K562 (cell line): ENCODE measurements around the gene ELOVL1. TPM values are rescaled to one million over a fixed set of nuclear protein-coding genes. Genes with fewer than 3 reads are reported as not detected.

Experiments used
- ARID1B ChIP-seq: fragments of 450-650 bp; IDR thresholded peaks from 2 replicates; pipeline ENCODE4 v1.6.1; 2016; ENCODE audit warnings: antibody characterized with exemption, mild to moderate bottlenecking, inconsistent platforms
- BRD9 ChIP-seq: fragments of 450-650 bp; IDR thresholded peaks from 2 replicates; pipeline ENCODE4 v1.6.1; 2018; ENCODE audit warnings: low read depth; ENCODE audit not compliant: partially characterized antibody
- CBFA2T2 ChIP-seq: fragments of 450-650 bp; conservative IDR thresholded peaks from 2 replicates; pipeline ENCODE4 v1.6.1; 2017; ENCODE audit warnings: mild to moderate bottlenecking
- DPF2 ChIP-seq: fragments of 450-650 bp; IDR thresholded peaks from 2 replicates; pipeline ENCODE4 v1.6.1; 2016
- EHMT2 ChIP-seq: fragments of 450-650 bp; IDR thresholded peaks from 2 replicates; pipeline ENCODE4 v1.6.1; 2018; ENCODE audit warnings: antibody characterized with exemption
- ETS1 ChIP-seq: conservative IDR thresholded peaks from 2 replicates; pipeline ENCODE4 v1.6.1; 2011; ENCODE audit warnings: low read depth, mild to moderate bottlenecking, low read length; ENCODE audit not compliant: control insufficient read depth
- FOS ChIP-seq: IDR thresholded peaks from 3 replicates; pipeline ENCODE4 v1.6.1; 2011; ENCODE audit not compliant: insufficient read length; ENCODE audit errors: extremely low read depth
- GATA2 ChIP-seq: sonication (generic); formaldehyde crosslinking; IDR thresholded peaks from 2 replicates; pipeline ENCODE4 v1.4.0; 2020; ENCODE audit warnings: mild to moderate bottlenecking, missing genetic modification reagents
- JUN ChIP-seq, 2 experiments: sonication (generic) in 1 of 2; formaldehyde crosslinking in 1 of 2; IDR thresholded peaks; 2 replicates each; pipeline versions ENCODE4 v1.6.1 to v1.8.0; 2012 to 2022; ENCODE audit warnings: borderline replicate concordance in 2 of 2, mild to moderate bottlenecking in 2 of 2, improper control_type of control experiment in 1 of 2, low read depth in 1 of 2, low read length in 1 of 2, missing genetic modification reagents in 1 of 2
- JUND ChIP-seq, 2 experiments: IDR thresholded peaks; 2 replicates in 1 of 2; 3 replicates in 1 of 2; pipeline ENCODE4 v1.6.1; 2011; ENCODE audit warnings: borderline replicate concordance in 2 of 2, low read depth in 2 of 2, low read length in 2 of 2, improper control_type of control experiment in 1 of 2, missing biosample characterization in 1 of 2, missing genetic modification characterization in 1 of 2, missing genetic modification reagents in 1 of 2
- MBD2 ChIP-seq: sonication (generic); IDR thresholded peaks from 2 replicates; pipeline ENCODE4 v1.6.1; 2016; ENCODE audit warnings: low read depth, borderline replicate concordance
- MEF2A ChIP-seq: IDR thresholded peaks from 2 replicates; pipeline ENCODE4 v1.6.1; 2011; ENCODE audit warnings: low read depth, mild to moderate bottlenecking, low read length, moderate library complexity; ENCODE audit not compliant: control insufficient read depth
- MTA2 ChIP-seq: fragments of 450-650 bp; IDR thresholded peaks from 2 replicates; pipeline ENCODE4 v1.6.1; 2016; ENCODE audit warnings: low read depth
- NR2F6 ChIP-seq: fragments of 450-650 bp; formaldehyde crosslinking; IDR thresholded peaks from 2 replicates; pipeline ENCODE4 v1.4.0; 2020; ENCODE audit warnings: mild to moderate bottlenecking
- POLR2AphosphoS5 ChIP-seq: IDR thresholded peaks from 2 replicates; pipeline ENCODE4 v1.6.1; 2011; ENCODE audit warnings: mild to moderate bottlenecking, low read depth, low read length, moderate library complexity; ENCODE audit not compliant: control insufficient read depth, insufficient read depth
- PTBP1 ChIP-seq: fragments of 200-400 bp; formaldehyde crosslinking; IDR thresholded peaks from 2 replicates; pipeline ENCODE4 v1.6.1; 2017; ENCODE audit warnings: low read depth, low read length
- PTRF ChIP-seq: fragments of 450-650 bp; IDR thresholded peaks from 2 replicates; pipeline ENCODE4 v1.6.1; 2016; ENCODE audit warnings: mild to moderate bottlenecking, missing genetic modification characterization, missing compliant biosample characterization
- RCOR1 ChIP-seq, 2 experiments: IDR thresholded peaks; 2 replicates each; pipeline ENCODE4 v1.6.1; 2012; ENCODE audit warnings: low read depth in 2 of 2, low read length in 2 of 2, borderline replicate concordance in 1 of 2, improper control_type of control experiment in 1 of 2
- TARDBP ChIP-seq: fragments of 450-650 bp; IDR thresholded peaks from 2 replicates; pipeline ENCODE4 v1.6.1; 2016
- TEAD4 ChIP-seq, 2 experiments: sonication (generic) in 1 of 2; formaldehyde crosslinking in 1 of 2; IDR thresholded peaks; 2 replicates each; pipeline versions ENCODE4 v1.6.1 to v1.8.0; 2012 to 2022; ENCODE audit warnings: borderline replicate concordance in 1 of 2, inconsistent platforms in 1 of 2, low read length in 1 of 2, mild to moderate bottlenecking in 1 of 2, missing genetic modification reagents in 1 of 2
- TFE3 ChIP-seq: fragments of 450-650 bp; formaldehyde crosslinking; IDR thresholded peaks from 2 replicates; pipeline ENCODE4 v1.4.0; 2020; ENCODE audit warnings: mild to moderate bottlenecking, mixed read lengths
- VEZF1 ChIP-seq: fragments of 200-800 bp; sonication (Bioruptor generic); IDR thresholded peaks from 2 replicates; pipeline ENCODE4 v1.6.1; 2017; ENCODE audit warnings: missing genetic modification characterization, missing compliant biosample characterization
- YBX1 ChIP-seq: fragments of 450-650 bp; IDR thresholded peaks from 2 replicates; pipeline ENCODE4 v1.7.1; 2016; ENCODE audit warnings: mild to moderate bottlenecking
- ZNF445 ChIP-seq: fragments of 250-450 bp; sonication (Bioruptor Pico); IDR thresholded peaks from 2 replicates; pipeline ENCODE4 v1.4.0; 2020; ENCODE audit warnings: low read depth, mild to moderate bottlenecking, moderate library complexity
- polyA plus RNA-seq, 8 experiments: library from polyadenylated mRNA; depleted of rRNA in 4 of 8; stranded (reverse) in 5 of 8; unstranded in 3 of 8; fragments of >200 nt; fragmentation: Nextera tagmentation in 2 of 8; fragmentation: Illumina TruSeq in 1 of 8; extraction: Ambion mirVana in 2 of 8; extraction: Trizol in 1 of 8; gene quantifications; 2 replicates each; pipeline versions ENCODE4 v1.2.1 to v1.2.3, GENCODE V29; 2011 to 2014; ENCODE audit warnings: inconsistent platforms in 1 of 8, missing spikeins in 1 of 8
- total RNA-seq, 7 experiments: library from RNA; depleted of rRNA in 6 of 7; stranded (reverse); fragments of >200 nt in 6 of 7; fragmentation: Illumina TruSeq in 2 of 7; extraction: Trizol in 2 of 7; gene quantifications; 2 replicates each; pipeline versions ENCODE4 v1.2.1 to v1.2.3, GENCODE V29; 2011 to 2021; ENCODE audit warnings: low replicate concordance in 1 of 7

ELOVL1 gene
- total and polyA plus RNA-seq, 9 of the 15 experiments (the other 6 are each of a cell fraction or from before 2014, with no cell fraction given) = 51.0 to 157 (median 70.3) TPM

GRCh38 chr1:43345120-43345519, 22.7 kb downstream of the ELOVL1 start (continued):
- TF ChIP-seq TFE3 (CRISPR knock-in tag) = no peak
- TF ChIP-seq RCOR1 (IDR thresholded peaks at IDR 0.05; ENCODE audit: borderline replicate concordance in 1 of 2, low read depth in 2 of 2, low read length in 2 of 2) = peak in 1 of 2 experiments; percentile 36; a peak in 1 of 4 replicates
- TF ChIP-seq CBFA2T2 = peak; percentile 87
- peak; percentile 79; the same call in 1 of the 2 replicates for TF ChIP-seq JUN (IDR thresholded peaks at IDR 0.05; ENCODE audit: borderline replicate concordance, low read depth, low read length)
- no peak for TF ChIP-seq JUN (CRISPR knock-in tag; IDR thresholded peaks at IDR 0.05; ENCODE audit: borderline replicate concordance)
- TF ChIP-seq ARID1B = peak; percentile 92
- TF ChIP-seq MTA2 = 0 out of 2 replicates have a peak, but pooled peaks have one; percentile 11
- peak; percentile 55; the same call in 1 of the 2 replicates for TF ChIP-seq MBD2
- TF ChIP-seq ZNF445 (CRISPR knock-in tag) = no peak
- TF ChIP-seq TARDBP = no peak
- TF ChIP-seq PTRF (tag) = no peak
- TF ChIP-seq YBX1 = no peak
- peak; percentile 32; the same call in 1 of the 2 replicates for TF ChIP-seq EHMT2
- no peak for TF ChIP-seq PTBP1
- peak; percentile 81 for TF ChIP-seq TEAD4 (IDR thresholded peaks at IDR 0.05; ENCODE audit: low read length)
- TF ChIP-seq TEAD4 (CRISPR knock-in tag; IDR thresholded peaks at IDR 0.05; ENCODE audit: borderline replicate concordance) = no peak
- TF ChIP-seq VEZF1 (CRISPR knock-in tag) = peak; percentile 75
- peak; percentile 73 for TF ChIP-seq MEF2A
- TF ChIP-seq DPF2 = peak; percentile 91
- peak; percentile 86 for TF ChIP-seq JUND (IDR thresholded peaks at IDR 0.05; ENCODE audit: borderline replicate concordance, low read depth, low read length)
- TF ChIP-seq JUND (tag; IDR thresholded peaks at IDR 0.05; ENCODE audit: borderline replicate concordance, low read depth, low read length) = peak; percentile 75; the same call in 1 of the 3 replicates
- TF ChIP-seq GATA2 = no peak
- TF ChIP-seq POLR2AphosphoS5 = peak; percentile 55; the same call in 1 of the 2 replicates
- no peak for TF ChIP-seq NR2F6 (CRISPR knock-in tag)
- TF ChIP-seq BRD9 = no peak
- TF ChIP-seq ETS1 = no peak
- peak; percentile 22 for TF ChIP-seq FOS
